ENCODE results near the gene GGTLC1. TPM values are rescaled to one million over a fixed set of nuclear protein-coding genes. Genes with fewer than 3 reads are reported as not detected.

Gene GGTLC1
- total RNA-seq, 1 experiment from 2014 or later = not detected

- no peak for DNase-seq (ENCODE audit: low read depth)
Observed at GRCh38 chr20:23966298-23966697, 22.3 kb downstream of the GGTLC1 start.

- no peak for DNase-seq (ENCODE audit: low read depth)
Observed at GRCh38 chr20:23963941-23964340, 24.6 kb downstream of the GGTLC1 start.

GRCh38 chr20:23962272-23962671, 26.3 kb downstream of the GGTLC1 start:
- no peak for DNase-seq (ENCODE audit: low read depth)

- no peak for DNase-seq (ENCODE audit: low read depth)
Observed at GRCh38 chr20:23959054-23959453, 29.5 kb downstream of the GGTLC1 start.

GRCh38 chr20:23955896-23956295, 32.7 kb downstream of the GGTLC1 start:
- no peak for DNase-seq (ENCODE audit: low read depth)

GRCh38 chr20:23954008-23954745, 34.4 kb downstream of the GGTLC1 start:
- DNase-seq (ENCODE audit: low read depth) = no peak

- DNase-seq (ENCODE audit: low read depth) = no peak
Observed at GRCh38 chr20:23946206-23946605, 42.4 kb downstream of the GGTLC1 start.

GRCh38 chr20:23943304-23943703, 45.3 kb downstream of the GGTLC1 start:
- no peak for DNase-seq (ENCODE audit: low read depth)

- DNase-seq (ENCODE audit: low read depth) = no peak
Observed at GRCh38 chr20:23939641-23940040, 48.9 kb downstream of the GGTLC1 start.

GRCh38 chr20:23939063-23939462, 49.5 kb downstream of the GGTLC1 start:
- DNase-seq (ENCODE audit: low read depth) = no peak

- DNase-seq (ENCODE audit: low read depth) = no peak
Observed at GRCh38 chr20:23938118-23938438, 50.5 kb downstream of the GGTLC1 start.

GRCh38 chr20:23937303-23938117, 51.1 kb downstream of the GGTLC1 start:
- peak; percentile 55 for DNase-seq (ENCODE audit: low read depth)

Other genes with a start within 250 kb of the GGTLC1 start
- gene CST1, start 237.8 kb downstream of the GGTLC1 start, total RNA-seq (2014; rRNA removed; shearing (Covaris generic)) = 2.6 and 5.0 TPM in 2 replicates
- not detected in 2 replicates for gene CST2, start 162.1 kb downstream of the GGTLC1 start, total RNA-seq (2014; rRNA removed; shearing (Covaris generic))
- gene CST5, start 109.0 kb downstream of the GGTLC1 start, total RNA-seq (2014; rRNA removed; shearing (Covaris generic)) = not detected in 2 replicates